ENCODE measurements around the gene GSG1. TPM values are rescaled to one million over a fixed set of nuclear protein-coding genes. Genes with fewer than 3 reads are reported as not detected.

The GSG1 gene
- total RNA-seq, 1 experiment from 2014 or later = 0.28 TPM

DNA sequence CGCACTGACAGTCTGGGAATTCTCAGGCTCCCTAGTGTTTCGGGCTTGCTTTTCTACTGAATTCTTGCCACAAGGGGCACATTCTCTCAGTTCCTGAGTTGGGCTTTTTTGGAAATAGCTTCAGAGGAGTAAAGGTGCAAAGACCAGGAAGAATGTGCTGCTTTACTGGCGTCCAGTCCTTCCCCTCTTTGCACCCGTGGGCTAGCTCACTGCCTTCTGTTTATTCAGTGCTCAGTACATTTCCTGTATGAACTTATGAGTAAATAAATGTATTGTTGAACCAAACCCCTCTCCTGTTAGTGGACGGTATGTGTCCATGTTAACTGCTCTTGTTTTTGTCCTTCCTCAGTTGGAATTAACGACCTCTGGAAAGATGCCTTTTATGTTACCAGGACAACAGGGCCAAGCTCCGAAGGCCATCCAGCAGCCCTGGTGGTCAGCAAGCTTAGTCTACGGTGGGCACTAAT lies 24.0 kb downstream of the GSG1 start:
- Mint-ChIP-seq H3K27ac (peak overlapping the region; percentile 70), H3K27me3 (ENCODE audit: low read depth) (no peaks in the 10 kb centered on the region), H3K36me3 (peaks cover 77% of the 10 kb centered on the region), H3K4me3 (no peak overlapping the region), H3K9me3 (no peaks in the 10 kb centered on the region), H3K4me1 (peaks cover 13% of the 10 kb centered on the region)
- peak; percentile 95 for ATAC-seq
- TF ChIP-seq TEAD1 (CRISPR knock-in tag; IDR thresholded peaks at IDR 0.05) = peak; percentile 92; the same call in 1 of the 2 replicates
- TF ChIP-seq TEAD4 (CRISPR knock-in tag; IDR thresholded peaks at IDR 0.05) = peak; percentile 94
- TF ChIP-seq, protein P1, sequence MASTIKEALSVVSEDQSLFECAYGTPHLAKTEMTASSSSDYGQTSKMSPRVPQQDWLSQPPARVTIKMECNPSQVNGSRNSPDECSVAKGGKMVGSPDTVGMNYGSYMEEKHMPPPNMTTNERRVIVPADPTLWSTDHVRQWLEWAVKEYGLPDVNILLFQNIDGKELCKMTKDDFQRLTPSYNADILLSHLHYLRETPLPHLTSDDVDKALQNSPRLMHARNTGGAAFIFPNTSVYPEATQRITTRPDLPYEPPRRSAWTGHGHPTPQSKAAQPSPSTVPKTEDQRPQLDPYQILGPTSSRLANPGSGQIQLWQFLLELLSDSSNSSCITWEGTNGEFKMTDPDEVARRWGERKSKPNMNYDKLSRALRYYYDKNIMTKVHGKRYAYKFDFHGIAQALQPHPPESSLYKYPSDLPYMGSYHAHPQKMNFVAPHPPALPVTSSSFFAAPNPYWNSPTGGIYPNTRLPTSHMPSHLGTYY (CRISPR knock-in tag; IDR thresholded peaks at IDR 0.05) = no peak
- CTCF ChIA-PET = interaction anchor here (0.6 to 2.0 kb wide), 42 partner anchors 9 to 487 kb away, joined by 3 to 40 read pairs (median 5); partner anchors contain the start of genes EMP1 and FAM234B
- POLR2A ChIA-PET = interaction anchor here (0.5 to 1.0 kb wide), 2 partner anchors 8 to 178 kb away, joined by 3 to 5 read pairs; no protein-coding TSS in a partner anchor
- no peak for DNase-seq (ENCODE audit: low spot score)

DNA sequence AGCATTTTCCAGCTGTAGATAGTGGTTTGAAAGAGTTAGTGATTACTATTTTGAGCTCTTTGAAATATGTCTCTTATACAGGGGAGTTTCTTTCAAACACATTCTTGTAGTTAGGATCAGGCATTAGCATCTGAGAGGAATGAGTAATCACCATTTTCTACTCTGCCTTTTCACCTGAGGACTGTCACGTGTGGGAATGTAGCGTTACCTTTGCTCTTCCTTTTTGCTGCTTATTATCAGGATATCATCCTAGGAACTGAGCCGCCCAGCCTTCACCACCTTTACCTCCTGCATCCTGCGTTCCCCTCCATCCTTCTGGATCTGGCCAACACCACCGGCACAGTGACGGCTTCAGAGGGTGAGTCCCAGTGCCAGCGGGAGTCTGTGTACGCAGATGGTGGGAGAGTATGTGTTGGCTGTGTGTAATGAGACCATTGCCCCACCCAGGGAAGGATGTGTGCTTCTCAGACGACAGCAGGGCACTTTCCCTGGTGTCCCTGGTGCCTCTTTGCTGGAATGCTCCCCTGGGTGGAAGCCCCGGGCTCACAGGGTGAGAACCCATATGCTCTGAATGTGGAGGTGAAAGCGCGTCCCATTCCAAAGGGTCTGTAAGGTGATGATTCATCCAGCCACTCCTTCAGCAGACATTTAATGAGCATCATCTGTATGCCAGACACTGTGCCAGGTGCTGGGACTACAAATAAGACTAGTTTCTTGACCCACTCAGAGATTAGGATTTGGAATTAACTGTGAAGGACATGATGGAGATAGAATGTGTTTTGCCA lies 27.5 kb downstream of the GSG1 start:
- Mint-ChIP-seq H3K36me3 (peaks cover 76% of the 10 kb centered on the region), H3K4me3 (no peak overlapping the region), H3K27me3 (ENCODE audit: low read depth) (no peaks in the 10 kb centered on the region), H3K27ac (peak overlapping the region; percentile 20), H3K4me1 (peaks cover 13% of the 10 kb centered on the region), H3K9me3 (no peaks in the 10 kb centered on the region)
- no peak for ATAC-seq
- no peak for DNase-seq (ENCODE audit: low spot score)
- ChIA-PET CTCF (no interaction called here), POLR2A (no interaction called here)
- TF ChIP-seq TEAD1 (CRISPR knock-in tag; IDR thresholded peaks at IDR 0.05) = no peak
- TF ChIP-seq ATF1 (CRISPR knock-in tag; IDR thresholded peaks at IDR 0.05) = no peak
- TF ChIP-seq ZNF138 (CRISPR knock-in tag; conservative IDR thresholded peaks at IDR 0.05) = no peak

DNA sequence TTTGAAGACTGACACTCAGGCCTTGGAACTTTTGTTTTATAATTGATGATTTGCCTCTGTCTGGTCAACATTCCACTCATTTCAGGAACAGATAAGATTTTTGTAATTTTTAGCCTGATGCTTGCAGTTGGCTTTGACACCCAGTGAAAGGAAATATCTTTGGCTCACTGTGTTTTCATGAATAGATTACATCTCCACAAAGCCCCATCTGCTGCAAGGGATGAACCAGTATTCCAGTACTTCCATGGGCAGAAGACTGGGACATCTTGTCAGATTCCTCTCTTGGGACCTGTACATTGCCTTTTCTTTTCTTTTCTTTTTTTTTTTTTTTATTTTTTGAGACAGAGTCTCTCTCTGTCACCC lies 28.4 kb downstream of the GSG1 start:
- Mint-ChIP-seq H3K9me3 (no peaks in the 10 kb centered on the region), H3K27me3 (ENCODE audit: low read depth) (no peaks in the 10 kb centered on the region), H3K27ac (no peak overlapping the region), H3K36me3 (peaks cover 73% of the 10 kb centered on the region), H3K4me3 (no peak overlapping the region), H3K4me1 (peaks cover 13% of the 10 kb centered on the region)
- no peak for DNase-seq (ENCODE audit: low spot score)
- ATAC-seq = no peak
- POLR2A ChIA-PET = no interaction called here
- CTCF ChIA-PET = interaction anchor here (0.6 kb wide), 1 partner anchor 23 kb away, joined by 4 read pairs; no protein-coding TSS in a partner anchor
- TF ChIP-seq HMGA2 (CRISPR knock-in tag; IDR thresholded peaks at IDR 0.05) (no peak), SMAD3 (CRISPR knock-in tag; IDR thresholded peaks at IDR 0.05; ENCODE audit: borderline replicate concordance) (no peak), RORB (CRISPR knock-in tag; IDR thresholded peaks at IDR 0.05) (no peak), RELA (CRISPR knock-in tag; IDR thresholded peaks at IDR 0.05; ENCODE audit: borderline replicate concordance) (no peak), ATF1 (CRISPR knock-in tag; IDR thresholded peaks at IDR 0.05) (no peak), ZNF423 (CRISPR knock-in tag; IDR thresholded peaks at IDR 0.05) (no peak), MYBL2 (CRISPR knock-in tag; IDR thresholded peaks at IDR 0.05) (no peak), ZNF138 (CRISPR knock-in tag; conservative IDR thresholded peaks at IDR 0.05) (no peak)
- TF ChIP-seq, protein P2, sequence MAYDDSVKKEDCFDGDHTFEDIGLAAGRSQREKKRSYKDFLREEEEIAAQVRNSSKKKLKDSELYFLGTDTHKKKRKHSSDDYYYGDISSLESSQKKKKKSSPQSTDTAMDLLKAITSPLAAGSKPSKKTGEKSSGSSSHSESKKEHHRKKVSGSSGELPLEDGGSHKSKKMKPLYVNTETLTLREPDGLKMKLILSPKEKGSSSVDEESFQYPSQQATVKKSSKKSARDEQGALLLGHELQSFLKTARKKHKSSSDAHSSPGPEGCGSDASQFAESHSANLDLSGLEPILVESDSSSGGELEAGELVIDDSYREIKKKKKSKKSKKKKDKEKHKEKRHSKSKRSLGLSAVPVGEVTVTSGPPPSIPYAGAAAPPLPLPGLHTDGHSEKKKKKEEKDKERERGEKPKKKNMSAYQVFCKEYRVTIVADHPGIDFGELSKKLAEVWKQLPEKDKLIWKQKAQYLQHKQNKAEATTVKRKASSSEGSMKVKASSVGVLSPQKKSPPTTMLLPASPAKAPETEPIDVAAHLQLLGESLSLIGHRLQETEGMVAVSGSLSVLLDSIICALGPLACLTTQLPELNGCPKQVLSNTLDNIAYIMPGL (CRISPR knock-in tag; IDR thresholded peaks at IDR 0.05) = no peak
- TF ChIP-seq, protein P3, sequence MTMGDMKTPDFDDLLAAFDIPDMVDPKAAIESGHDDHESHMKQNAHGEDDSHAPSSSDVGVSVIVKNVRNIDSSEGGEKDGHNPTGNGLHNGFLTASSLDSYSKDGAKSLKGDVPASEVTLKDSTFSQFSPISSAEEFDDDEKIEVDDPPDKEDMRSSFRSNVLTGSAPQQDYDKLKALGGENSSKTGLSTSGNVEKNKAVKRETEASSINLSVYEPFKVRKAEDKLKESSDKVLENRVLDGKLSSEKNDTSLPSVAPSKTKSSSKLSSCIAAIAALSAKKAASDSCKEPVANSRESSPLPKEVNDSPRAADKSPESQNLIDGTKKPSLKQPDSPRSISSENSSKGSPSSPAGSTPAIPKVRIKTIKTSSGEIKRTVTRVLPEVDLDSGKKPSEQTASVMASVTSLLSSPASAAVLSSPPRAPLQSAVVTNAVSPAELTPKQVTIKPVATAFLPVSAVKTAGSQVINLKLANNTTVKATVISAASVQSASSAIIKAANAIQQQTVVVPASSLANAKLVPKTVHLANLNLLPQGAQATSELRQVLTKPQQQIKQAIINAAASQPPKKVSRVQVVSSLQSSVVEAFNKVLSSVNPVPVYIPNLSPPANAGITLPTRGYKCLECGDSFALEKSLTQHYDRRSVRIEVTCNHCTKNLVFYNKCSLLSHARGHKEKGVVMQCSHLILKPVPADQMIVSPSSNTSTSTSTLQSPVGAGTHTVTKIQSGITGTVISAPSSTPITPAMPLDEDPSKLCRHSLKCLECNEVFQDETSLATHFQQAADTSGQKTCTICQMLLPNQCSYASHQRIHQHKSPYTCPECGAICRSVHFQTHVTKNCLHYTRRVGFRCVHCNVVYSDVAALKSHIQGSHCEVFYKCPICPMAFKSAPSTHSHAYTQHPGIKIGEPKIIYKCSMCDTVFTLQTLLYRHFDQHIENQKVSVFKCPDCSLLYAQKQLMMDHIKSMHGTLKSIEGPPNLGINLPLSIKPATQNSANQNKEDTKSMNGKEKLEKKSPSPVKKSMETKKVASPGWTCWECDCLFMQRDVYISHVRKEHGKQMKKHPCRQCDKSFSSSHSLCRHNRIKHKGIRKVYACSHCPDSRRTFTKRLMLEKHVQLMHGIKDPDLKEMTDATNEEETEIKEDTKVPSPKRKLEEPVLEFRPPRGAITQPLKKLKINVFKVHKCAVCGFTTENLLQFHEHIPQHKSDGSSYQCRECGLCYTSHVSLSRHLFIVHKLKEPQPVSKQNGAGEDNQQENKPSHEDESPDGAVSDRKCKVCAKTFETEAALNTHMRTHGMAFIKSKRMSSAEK (CRISPR knock-in tag; IDR thresholded peaks at IDR 0.05; ENCODE audit: borderline replicate concordance) = no peak
- TF ChIP-seq, protein P4, sequence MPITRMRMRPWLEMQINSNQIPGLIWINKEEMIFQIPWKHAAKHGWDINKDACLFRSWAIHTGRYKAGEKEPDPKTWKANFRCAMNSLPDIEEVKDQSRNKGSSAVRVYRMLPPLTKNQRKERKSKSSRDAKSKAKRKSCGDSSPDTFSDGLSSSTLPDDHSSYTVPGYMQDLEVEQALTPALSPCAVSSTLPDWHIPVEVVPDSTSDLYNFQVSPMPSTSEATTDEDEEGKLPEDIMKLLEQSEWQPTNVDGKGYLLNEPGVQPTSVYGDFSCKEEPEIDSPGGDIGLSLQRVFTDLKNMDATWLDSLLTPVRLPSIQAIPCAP (CRISPR knock-in tag; IDR thresholded peaks at IDR 0.05) = no peak

Measured in WTC11 (cell line).